ENCODE measurements around the gene MAGI3.

- TF ChIP-seq, protein P1, sequence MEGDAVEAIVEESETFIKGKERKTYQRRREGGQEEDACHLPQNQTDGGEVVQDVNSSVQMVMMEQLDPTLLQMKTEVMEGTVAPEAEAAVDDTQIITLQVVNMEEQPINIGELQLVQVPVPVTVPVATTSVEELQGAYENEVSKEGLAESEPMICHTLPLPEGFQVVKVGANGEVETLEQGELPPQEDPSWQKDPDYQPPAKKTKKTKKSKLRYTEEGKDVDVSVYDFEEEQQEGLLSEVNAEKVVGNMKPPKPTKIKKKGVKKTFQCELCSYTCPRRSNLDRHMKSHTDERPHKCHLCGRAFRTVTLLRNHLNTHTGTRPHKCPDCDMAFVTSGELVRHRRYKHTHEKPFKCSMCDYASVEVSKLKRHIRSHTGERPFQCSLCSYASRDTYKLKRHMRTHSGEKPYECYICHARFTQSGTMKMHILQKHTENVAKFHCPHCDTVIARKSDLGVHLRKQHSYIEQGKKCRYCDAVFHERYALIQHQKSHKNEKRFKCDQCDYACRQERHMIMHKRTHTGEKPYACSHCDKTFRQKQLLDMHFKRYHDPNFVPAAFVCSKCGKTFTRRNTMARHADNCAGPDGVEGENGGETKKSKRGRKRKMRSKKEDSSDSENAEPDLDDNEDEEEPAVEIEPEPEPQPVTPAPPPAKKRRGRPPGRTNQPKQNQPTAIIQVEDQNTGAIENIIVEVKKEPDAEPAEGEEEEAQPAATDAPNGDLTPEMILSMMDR (IDR thresholded peaks at IDR 0.05; ENCODE audit: low read depth, low read length), result no peak
- TF ChIP-seq MYC (IDR thresholded peaks at IDR 0.05; ENCODE audit: low read depth, low read length), result no peak
- no peak for TF ChIP-seq POLR2A (IDR thresholded peaks at IDR 0.05; ENCODE audit: extremely low read depth, insufficient read length)
- no peak for TF ChIP-seq MAX (IDR thresholded peaks at IDR 0.05; ENCODE audit: low read depth, low read length)
Measured at GRCh38 chr1:113370868-113371267, 19.4 kb upstream of the MAGI3 start.
